DMS79 treated with DMSO at 0.1 percent for 48 hours (cell line): Measurements from ENCODE around the gene MYO1C.
"Not testable (repeated sequence)": the region's sequence is repeated elsewhere in the genome, so short reads cannot be mapped to it uniquely, and the experiment has no call there.

Source experiments
- DNase-seq: peaks from one replicate; lab custom pipeline; 2025; lab: John Stamatoyannopoulos, UW

Gene MYO1C

DNA sequence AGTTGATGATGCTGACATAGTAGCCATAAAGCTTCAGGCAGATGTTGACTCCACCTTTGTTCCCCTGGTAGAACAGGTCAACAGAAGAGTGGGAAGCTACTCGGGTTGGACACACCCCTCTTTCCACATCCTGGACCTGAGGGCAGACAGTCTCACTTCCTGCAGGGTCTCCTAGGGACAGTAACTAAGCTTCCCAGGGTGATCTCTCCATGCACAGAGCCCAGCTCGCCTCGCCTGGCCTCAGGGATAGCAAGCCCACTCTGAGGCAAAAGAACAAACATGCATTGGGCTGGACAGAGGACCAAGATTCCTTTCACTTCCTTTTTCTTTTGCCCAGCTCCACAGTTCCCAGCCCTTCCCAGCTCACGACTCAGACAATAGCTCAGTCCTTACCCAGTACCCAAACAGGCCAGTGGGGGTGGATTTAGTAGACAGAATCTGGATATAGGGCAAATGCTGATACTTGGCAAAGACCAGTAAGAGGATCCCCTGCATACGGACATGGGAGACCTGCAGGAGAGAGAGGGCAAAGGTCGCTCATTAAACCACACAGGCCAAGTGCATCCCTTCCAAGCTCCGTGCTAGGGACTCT is 16.9 kb upstream of the MYO1C start:
- DNase-seq = no peak

DNA sequence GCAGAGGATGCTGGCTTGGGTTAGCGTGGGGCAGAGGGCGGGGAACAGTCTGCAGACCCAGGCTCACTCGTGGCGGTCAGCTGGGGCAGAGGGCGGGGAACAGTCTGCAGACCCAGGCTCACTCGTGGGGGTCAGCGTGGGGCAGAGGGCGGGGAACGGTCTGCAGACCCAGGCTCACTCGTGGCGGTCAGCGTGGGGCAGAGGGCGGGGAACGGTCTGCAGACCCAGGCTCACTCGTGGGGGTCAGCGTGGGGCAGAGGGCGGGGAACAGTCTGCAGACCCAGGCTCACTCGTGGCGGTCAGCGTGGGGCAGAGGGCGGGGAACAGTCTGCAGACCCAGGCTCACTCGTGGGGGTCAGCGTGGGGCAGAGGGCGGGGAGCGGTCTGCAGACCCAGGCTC is 16.2 kb upstream of the MYO1C start:
- not testable (repeated sequence) for DNase-seq

DNA sequence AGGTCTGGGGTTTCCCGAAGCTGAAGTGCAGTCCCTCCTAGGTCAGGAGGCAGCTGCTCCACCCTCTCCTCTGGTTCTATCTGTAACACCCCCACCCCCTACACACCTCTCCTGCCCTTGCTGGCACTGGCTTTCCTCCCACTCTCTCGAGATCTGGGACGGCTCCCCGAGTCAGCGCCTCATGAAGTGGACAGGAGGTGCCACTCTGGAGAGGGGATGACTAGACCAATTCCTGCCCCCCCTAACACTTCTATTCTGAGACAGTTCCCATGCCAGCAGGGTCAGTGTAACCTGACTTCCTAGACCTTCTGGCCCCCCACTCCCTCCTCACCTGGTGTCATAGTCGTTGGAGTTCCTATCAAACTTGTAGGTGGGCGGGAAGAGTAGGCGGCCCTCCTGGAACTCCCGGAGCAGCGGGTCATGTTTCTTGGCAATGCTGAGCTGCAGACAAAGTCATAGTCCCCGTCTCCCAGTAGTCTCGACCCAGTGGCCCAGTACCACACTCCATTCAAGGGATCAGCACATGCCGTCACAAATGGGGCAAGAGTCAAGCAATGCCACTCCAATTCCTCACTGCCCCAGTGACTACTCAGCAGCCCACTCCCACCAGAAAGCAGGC is 14.3 kb upstream of the MYO1C start:
- DNase-seq = no peak

DNA sequence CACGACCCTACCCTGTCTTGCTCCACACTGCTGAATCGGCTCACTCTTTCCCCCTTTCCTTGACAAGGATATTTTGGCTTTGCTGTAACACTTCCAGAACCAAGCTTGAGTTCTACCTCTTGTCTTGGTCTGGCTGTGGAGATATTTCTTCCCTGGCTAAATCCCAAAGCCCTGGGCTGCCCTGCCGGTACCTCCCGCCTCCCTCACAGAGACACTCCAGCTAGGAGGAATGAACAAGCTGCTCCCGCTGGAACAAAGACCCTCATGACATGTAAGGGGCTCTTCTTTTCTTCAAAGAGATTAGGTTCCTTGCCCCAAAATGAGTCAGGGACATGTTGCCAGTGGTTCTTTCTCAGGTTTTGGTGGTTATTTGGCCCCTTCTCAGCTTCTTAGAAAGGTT is 13.1 kb upstream of the MYO1C start:
- no peak for DNase-seq

DNA sequence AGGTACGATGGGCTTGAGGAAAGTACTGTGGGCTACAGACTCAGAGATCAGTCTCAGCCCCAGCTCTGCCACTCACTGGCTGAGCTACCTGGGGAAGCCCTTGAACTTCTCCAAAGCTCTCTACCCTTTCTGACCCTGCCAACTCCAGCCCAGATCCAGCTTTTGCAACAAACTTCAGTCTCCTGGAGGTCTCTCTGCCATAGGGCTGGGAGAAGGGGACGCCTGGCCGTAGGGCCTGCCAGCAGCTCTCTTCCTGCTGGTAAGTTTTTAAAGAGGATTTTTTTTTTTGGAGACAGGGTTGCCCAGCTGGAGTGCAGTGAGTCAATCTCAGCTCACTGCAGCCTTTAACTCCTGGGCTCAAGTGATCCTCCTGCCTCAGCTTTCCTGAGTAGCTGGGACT is 12.4 kb upstream of the MYO1C start:
- DNase-seq = no peak

DNA sequence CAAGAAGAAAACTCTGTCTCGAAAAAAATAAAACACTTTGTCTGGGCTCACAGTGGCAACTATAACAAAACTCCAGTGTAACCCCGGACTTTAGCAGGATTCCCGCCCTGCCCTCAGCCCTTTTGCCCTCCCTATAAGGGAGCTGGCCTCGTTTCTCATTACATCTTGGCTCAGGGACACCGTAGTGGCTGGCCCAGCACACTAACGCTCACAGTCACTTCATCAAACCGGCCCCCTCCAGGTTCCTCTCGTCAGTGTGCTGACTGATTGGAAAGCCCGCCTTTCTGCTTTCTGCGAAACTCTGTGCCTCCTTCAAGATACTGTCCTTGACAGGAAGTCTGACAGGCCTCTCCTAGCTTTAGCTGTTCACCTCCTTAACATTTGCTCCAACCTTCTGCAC is 11.2 kb upstream of the MYO1C start:
- no peak for DNase-seq

DNA sequence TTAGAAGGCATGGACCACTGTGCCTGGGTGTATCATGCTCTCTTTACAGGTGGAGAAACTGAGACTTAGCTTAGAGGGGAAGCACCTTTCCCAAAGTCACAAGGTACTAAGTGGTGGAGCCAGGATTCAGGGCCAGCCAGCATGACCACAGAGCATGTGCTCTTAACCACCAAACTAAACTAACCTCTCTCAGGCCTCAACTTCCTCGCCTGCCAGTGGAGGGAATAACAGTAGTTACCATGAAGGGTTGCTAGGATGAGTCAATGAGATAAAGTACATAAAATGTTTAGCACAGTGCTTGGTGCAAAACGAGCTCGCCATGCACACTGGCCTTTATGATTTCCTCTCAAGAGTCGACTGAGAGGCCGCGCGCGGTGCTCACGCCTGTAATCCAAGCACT is 6.4 kb upstream of the MYO1C start:
- no peak for DNase-seq

DNA sequence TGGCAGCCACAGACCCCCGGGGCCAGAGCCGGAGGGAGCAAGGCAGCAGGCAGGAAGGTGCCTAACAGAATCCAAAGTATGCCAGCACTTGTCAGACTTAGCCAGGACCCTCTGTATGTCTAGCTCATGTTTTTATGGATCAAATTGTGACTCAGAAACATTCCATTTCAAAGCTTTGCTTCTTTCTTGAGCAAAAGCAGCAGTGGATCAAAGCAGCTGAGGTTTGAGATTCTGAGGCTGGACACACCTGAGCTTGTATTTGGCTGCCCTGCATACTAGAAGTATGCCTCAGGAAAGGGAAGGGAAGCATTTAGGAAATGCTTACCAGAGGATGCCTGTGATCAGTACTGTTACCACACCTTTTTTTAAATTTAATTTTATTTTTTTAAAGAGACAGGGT is 5.7 kb upstream of the MYO1C start:
- DNase-seq = no peak

- no peak for DNase-seq
Observed at GRCh38 chr17:1497831-1498230, 5.3 kb upstream of the MYO1C start.

DNA sequence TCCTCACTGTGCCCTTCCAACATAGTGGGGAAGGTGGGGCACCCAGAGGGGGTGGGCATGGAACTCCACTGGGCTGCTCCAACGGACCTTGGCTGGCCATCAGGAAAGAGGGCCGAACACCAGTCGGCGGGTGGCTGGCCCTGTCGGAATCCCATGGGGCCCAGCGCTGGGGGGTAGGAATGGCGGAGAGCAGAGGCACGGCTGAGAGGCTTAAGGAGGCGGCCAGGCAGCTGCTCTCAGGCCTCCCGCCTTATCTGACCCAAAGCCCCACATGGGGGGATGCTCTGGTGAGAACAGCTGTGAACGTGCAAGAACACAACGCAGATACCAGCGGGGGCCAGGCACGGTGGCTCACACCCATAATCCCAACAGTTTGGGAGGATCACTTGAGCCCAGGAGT is 4.4 kb upstream of the MYO1C start:
- DNase-seq = no peak

DNA sequence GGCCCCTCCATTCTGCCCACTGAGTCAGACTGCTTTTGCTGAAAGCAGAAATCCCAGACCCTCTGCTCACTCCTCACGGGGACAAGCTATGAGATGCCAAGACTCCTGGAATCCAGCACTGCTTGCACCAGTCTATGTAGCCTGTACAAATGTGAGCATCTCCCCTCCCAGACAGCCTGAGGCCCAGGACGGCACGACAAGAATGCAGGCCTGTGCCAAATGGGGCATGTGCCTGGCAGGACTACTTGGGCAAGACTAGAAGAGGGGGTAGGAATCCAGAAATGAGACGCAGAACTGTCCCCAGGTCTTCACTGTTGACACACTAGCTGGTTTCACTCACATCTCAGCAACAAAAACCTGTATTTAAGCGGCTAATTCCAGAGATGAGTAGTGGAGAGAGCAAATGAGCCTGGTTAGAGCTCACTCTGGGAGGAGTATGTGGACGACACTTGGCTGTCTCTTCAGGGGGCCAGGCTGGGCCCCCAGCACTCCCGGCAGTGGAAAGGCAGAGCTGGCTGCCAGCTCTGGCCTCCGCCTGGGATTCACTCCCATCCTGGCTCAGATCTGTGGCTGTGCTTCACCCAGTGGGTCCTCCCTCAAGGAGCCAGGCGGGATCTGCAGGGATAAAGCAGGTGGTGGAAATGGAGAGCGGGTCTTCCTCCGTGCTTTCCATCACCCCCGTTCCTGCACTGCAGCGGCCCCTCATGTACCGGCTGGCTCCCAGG is 2.9 kb upstream of the MYO1C start:
- DNase-seq = no peak

- DNase-seq = no peak
Observed at GRCh38 chr17:1494736-1495253, 2.3 kb upstream of the MYO1C start.

DNA sequence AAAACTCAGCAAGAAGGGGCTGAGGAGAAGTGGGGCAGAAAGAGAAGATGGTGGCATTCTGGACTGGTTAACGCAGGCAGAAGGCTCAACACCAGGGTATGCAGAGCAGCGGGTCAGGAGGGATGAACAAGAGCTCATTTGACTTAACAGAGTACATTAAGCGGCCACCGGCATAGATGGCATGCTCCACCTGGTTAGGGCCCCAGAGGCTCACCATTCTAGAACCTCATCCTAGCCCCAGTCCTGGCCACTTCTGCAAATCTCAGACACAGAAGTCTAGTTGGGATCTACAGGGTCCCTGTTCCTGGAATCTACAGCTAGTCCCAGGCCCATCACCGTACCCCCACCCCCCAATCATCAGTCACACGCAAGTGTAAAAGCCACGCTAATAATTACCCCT is 1.7 kb upstream of the MYO1C start:
- DNase-seq = no peak

DNA sequence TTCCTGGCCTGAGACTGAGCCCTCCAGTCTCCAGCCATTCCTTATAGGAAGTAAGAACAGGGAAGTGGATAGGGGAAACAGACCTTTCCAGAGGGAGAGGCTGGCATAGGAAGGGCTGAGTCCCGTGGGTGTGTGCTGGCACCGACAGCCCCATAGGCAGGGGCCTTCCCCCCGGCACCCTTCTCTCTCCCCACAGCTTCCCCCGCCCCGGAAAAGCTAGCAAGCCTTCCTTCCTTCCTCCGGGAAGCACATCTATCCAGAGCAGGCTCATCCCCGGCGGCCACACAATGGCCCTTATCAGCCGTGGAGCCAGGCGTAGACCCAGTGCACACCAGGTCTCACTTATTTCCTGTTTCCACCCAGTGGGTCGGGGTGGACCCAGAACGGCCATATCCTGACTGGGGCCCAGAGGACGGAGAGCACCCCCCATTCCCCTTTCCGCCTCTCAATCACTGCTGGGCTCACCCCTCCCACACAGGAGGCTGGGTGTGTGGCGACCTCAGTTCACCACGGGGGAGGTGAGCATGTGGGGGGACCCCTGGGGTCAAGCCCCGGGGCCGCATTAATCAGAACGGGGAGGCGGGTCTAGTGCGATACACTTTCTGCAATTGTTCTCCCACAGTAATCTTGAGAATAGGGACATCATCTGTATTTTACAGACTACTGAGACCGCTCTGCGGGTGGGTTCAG is 950 bp upstream of the MYO1C start:
- DNase-seq = no peak

- DNase-seq = no peak
Observed at GRCh38 chr17:1491443-1492248, 840 bp downstream of the MYO1C start.

- peak; percentile 33 for DNase-seq
Observed at GRCh38 chr17:1490643-1491442, 1.6 kb downstream of the MYO1C start.

DNA sequence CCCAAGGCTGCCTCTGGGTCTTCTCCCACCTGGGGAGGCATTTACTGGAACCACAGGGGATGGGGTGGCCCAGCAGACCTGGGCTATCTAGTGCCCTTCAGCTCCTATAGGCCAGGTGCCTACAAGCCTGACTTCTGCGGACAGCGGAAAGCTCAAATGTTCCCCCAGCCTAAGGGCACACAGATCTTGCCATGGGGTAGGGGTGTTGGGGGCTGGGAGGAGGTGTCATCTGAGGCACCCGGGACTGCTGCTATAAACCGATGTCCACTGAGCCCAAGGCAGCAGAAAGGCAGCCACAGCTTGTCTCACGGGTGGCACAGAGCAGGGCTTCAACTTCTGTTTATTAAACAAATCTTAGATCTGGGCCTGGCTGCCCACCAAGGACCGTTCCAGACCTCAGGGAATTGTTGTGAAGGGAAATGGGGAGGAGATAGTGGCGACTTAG is 3.6 kb downstream of the MYO1C start:
- no peak for DNase-seq

DNA sequence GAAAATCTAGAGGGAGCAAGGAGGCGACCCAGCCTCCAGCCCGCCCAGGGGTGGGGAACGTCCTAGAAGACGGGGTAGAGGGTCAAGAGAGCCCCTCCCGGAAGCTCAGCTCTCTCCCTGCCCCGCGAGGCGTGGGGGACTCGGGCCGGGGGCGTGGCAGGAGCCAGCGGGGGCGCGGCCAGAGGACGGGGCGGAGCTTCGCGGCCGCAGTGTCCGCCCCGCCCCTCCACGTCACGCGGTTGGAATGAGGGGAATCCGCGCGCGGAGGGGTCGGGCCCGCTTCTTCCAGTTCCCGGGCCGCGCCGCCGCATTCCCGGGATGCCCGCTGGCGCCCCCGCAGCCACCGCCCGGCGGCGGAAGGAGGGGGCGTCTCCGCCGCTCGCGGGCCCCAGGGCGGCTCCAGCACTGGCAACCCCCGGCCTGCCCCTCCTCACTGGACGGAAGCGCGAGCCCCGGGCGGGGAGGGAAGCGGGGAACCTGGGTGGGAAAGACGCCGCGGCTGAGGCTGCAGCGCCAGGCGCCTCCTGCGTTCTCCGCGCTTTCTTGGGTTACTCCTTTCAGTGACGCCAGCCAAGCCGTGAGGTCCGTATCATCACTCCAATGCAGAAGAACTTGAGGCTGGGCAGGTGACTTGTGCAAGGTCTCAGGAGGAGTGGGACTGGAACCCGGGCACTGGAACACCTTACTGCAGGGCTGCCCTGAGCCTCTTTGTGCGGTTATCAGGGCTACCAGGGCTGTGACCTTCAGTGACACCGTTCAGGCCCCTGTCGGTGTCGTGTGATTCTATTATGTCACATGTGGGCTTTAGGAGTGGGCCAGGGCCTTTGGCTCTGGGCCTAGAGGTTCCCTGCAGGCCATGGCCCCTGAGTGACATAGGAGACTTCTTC is 4.3 kb downstream of the MYO1C start:
- no peak for DNase-seq

- DNase-seq = peak; percentile 29
Observed at GRCh38 chr17:1486802-1487695, 5.4 kb downstream of the MYO1C start.
